ENCODE results near the gene ZNF530. TPM values are rescaled to one million over a fixed set of nuclear protein-coding genes. Genes with fewer than 3 reads are reported as not detected.

ZNF530 gene
- polyA plus RNA-seq: 5.2 and 5.9 TPM in 2 replicates

GRCh38 chr19:57599761-57600383, at the start of gene ZNF530:
ZNF530 (plus strand) TSS chr19:57599885; CDS start chr19:57604346, 4,461 bp downstream.

GRCh38 chr19:57559404-57560025, 40.2 kb upstream of the ZNF530 start, which contains the start of gene ZNF550:
ZNF550 (minus strand) TSS chr19:57559863; CDS start chr19:57559682, 181 bp downstream.

GRCh38 chr19:57578487-57579205, 21.0 kb upstream of the ZNF530 start, which contains the start of gene ZNF416:
ZNF416 (minus strand) TSS chr19:57578911; CDS start chr19:57578704, 207 bp downstream.

GRCh38 chr19:57583521-57584416, 15.9 kb upstream of the ZNF530 start, which contains the start of gene ZIK1:
ZIK1 (plus strand) TSS chr19:57584145; CDS start chr19:57584357, 212 bp downstream.

GRCh38 chr19:57613941-57614743, 14.5 kb downstream of the ZNF530 start, which contains the start of gene ZNF134:
ZNF134 (plus strand) TSS chr19:57614242; CDS start chr19:57619469, 5,227 bp downstream.

GRCh38 chr19:57632987-57633831, 33.5 kb downstream of the ZNF530 start, which contains the start of gene ZNF211:
ZNF211 (plus strand) TSS chr19:57633168; CDS start chr19:57633347, 179 bp downstream.

Other genes starting within 250 kb of the ZNF530 start
- gene ZNF304, start 248.6 kb upstream of the ZNF530 start, polyA plus RNA-seq: 1.7 and 3.0 TPM in 2 replicates
- 115 and 174 TPM in 2 replicates for gene TRAPPC2B, start 236.3 kb upstream of the ZNF530 start, polyA plus RNA-seq
- 7.0 and 8.8 TPM in 2 replicates for gene ZNF547, start 236.3 kb upstream of the ZNF530 start, polyA plus RNA-seq
- gene ZNF548, start 210.0 kb upstream of the ZNF530 start, polyA plus RNA-seq: 0.88 and 1.4 TPM in 2 replicates
- gene ZNF17, start 188.7 kb upstream of the ZNF530 start, polyA plus RNA-seq: 3.6 and 9.0 TPM in 2 replicates
- 6.2 and 14.8 TPM in 2 replicates for gene ZNF749, start 164.6 kb upstream of the ZNF530 start, polyA plus RNA-seq
- 1.3 and 2.1 TPM in 2 replicates for gene VN1R1, start 142.7 kb upstream of the ZNF530 start, polyA plus RNA-seq
- gene ZNF772, start 122.3 kb upstream of the ZNF530 start, polyA plus RNA-seq: 3.0 and 6.0 TPM in 2 replicates
- gene ZNF419, start 112.1 kb upstream of the ZNF530 start, polyA plus RNA-seq: 2.4 and 7.4 TPM in 2 replicates
- 1.4 and 4.0 TPM in 2 replicates for gene ZNF773, start 99.9 kb upstream of the ZNF530 start, polyA plus RNA-seq
- gene ZNF549, start 72.5 kb upstream of the ZNF530 start, polyA plus RNA-seq: 2.5 and 3.0 TPM in 2 replicates
- 3.2 and 4.0 TPM in 2 replicates for gene ZNF550, start 40.0 kb upstream of the ZNF530 start, polyA plus RNA-seq
- 0.74 and 1.5 TPM in 2 replicates for gene ZNF416, start 21.0 kb upstream of the ZNF530 start, polyA plus RNA-seq
- gene ZIK1, start 15.7 kb upstream of the ZNF530 start, polyA plus RNA-seq: 2.0 and 2.3 TPM in 2 replicates
- 5.3 and 6.1 TPM in 2 replicates for gene ZNF134, start 14.4 kb downstream of the ZNF530 start, polyA plus RNA-seq
- gene ZNF211, start 33.3 kb downstream of the ZNF530 start, polyA plus RNA-seq: 2.0 and 4.7 TPM in 2 replicates
- not detected in 2 replicates for gene ZSCAN4, start 69.0 kb downstream of the ZNF530 start, polyA plus RNA-seq
- 1.3 and 1.6 TPM in 2 replicates for gene ZNF551, start 82.1 kb downstream of the ZNF530 start, polyA plus RNA-seq
- 1.8 and 3.3 TPM in 2 replicates for gene ZNF154, start 109.3 kb downstream of the ZNF530 start, polyA plus RNA-seq
- 3.8 and 9.9 TPM in 2 replicates for gene ZNF671, start 127.7 kb downstream of the ZNF530 start, polyA plus RNA-seq
- gene ZNF776, start 146.9 kb downstream of the ZNF530 start, polyA plus RNA-seq: 2.2 and 2.5 TPM in 2 replicates
- gene ZNF586, start 169.8 kb downstream of the ZNF530 start, polyA plus RNA-seq: 1.1 and 3.2 TPM in 2 replicates
- 2.5 and 2.6 TPM in 2 replicates for gene ZNF552, start 215.0 kb downstream of the ZNF530 start, polyA plus RNA-seq
- 2.7 TPM in 1 of 2 replicates, not detected in the other for gene ZNF587B, start 230.4 kb downstream of the ZNF530 start, polyA plus RNA-seq
- gene ZNF587, start 250.0 kb downstream of the ZNF530 start, polyA plus RNA-seq: 9.4 and 10.9 TPM in 2 replicates